Prostate gland (tissue), 2 donors: ENCODE data around the gene LASP1.

Source experiments
- CTCF ChIP-seq, 4 experiments: fragments of 200-600 bp in 2 of 4; fragments of 450-650 bp in 2 of 4; sonication (generic) in 2 of 4; IDR thresholded peaks; 1 replicate in 3 of 4; 2 replicates in 1 of 4; pipeline ENCODE4 v1.5.1; 2016 to 2019; ENCODE audit warnings: antibody characterized with exemption in 4 of 4, mild to moderate bottlenecking in 2 of 4, moderate library complexity in 2 of 4
- POLR2A ChIP-seq: fragments of 450-650 bp; IDR thresholded peaks from one replicate; pipeline ENCODE4 v1.6.1; 2016; ENCODE audit warnings: antibody characterized with exemption, mild to moderate bottlenecking

- no peak for TF ChIP-seq POLR2A
- TF ChIP-seq CTCF (IDR thresholded peaks at IDR 0.05): no peak
Measured at GRCh38 chr17:38850374-38850773, 19.5 kb upstream of the LASP1 start.
